Tibial nerve (tissue), 4 donors: Measurements from ENCODE around the gene FBN1.

Source experiments
- EP300 ChIP-seq, 2 donors: sonication (generic); formaldehyde crosslinking; IDR thresholded peaks; one replicate each; pipeline ENCODE4 v1.6.1; 2017; ENCODE audit warnings: antibody characterized with exemption in 2 of 2, mild to moderate bottlenecking in 1 of 2
- POLR2A ChIP-seq, 2 donors: fragments of 450-650 bp; IDR thresholded peaks; one replicate each; pipeline ENCODE4 v1.6.1; 2017; ENCODE audit warnings: antibody characterized with exemption in 2 of 2, mild to moderate bottlenecking in 2 of 2, moderate library complexity in 2 of 2
- TF ChIP-seq, protein P1 (sequence below), 5 experiments: fragments of 200-600 bp in 3 of 5; fragments of 450-650 bp in 2 of 5; sonication (generic) in 3 of 5; IDR thresholded peaks; one replicate each; pipeline ENCODE4 v1.5.1; 2016 to 2019; ENCODE audit warnings: antibody characterized with exemption in 5 of 5, mild to moderate bottlenecking in 3 of 5, moderate library complexity in 2 of 5

- TF ChIP-seq POLR2A (IDR thresholded peaks at IDR 0.05): no peak
- TF ChIP-seq, protein P1, sequence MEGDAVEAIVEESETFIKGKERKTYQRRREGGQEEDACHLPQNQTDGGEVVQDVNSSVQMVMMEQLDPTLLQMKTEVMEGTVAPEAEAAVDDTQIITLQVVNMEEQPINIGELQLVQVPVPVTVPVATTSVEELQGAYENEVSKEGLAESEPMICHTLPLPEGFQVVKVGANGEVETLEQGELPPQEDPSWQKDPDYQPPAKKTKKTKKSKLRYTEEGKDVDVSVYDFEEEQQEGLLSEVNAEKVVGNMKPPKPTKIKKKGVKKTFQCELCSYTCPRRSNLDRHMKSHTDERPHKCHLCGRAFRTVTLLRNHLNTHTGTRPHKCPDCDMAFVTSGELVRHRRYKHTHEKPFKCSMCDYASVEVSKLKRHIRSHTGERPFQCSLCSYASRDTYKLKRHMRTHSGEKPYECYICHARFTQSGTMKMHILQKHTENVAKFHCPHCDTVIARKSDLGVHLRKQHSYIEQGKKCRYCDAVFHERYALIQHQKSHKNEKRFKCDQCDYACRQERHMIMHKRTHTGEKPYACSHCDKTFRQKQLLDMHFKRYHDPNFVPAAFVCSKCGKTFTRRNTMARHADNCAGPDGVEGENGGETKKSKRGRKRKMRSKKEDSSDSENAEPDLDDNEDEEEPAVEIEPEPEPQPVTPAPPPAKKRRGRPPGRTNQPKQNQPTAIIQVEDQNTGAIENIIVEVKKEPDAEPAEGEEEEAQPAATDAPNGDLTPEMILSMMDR (IDR thresholded peaks at IDR 0.05): no peak
- TF ChIP-seq EP300 (IDR thresholded peaks at IDR 0.05): no peak
Measured at GRCh38 chr15:48505067-48505466, 140.4 kb downstream of the FBN1 start.
